ENCODE data around the gene COL25A1.
"Not testable (repeated sequence)": the region's sequence is repeated elsewhere in the genome, so short reads cannot be mapped to it uniquely, and the experiment has no call there.

COL25A1 gene

DNA sequence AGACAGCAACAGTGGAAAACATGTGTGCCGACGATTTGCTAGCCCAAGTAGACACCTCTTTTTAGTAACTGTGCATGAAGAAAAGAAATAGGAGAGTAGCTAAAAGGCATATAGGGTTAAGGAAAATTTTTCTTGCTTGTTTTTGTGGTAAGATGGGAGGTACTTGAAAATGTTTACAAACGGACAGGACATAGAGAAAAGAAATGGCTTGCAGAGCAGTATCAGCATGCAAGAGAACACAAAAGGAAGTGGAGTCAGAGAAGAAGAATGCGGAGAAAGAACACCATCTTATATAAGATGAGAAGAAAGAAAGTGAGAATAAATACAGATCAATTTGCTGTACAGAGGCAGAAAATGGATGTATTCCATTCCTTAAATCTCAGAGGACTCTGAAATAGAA, 275.9 kb downstream of the COL25A1 start:
- Mint-ChIP-seq H3K36me3 (no peaks in the 10 kb centered on the region), H3K4me3 (no peak overlapping the region), H3K27me3 (no peaks in the 10 kb centered on the region), H3K9me3 (peaks cover 6% of the 10 kb centered on the region), H3K27ac (no peak overlapping the region), H3K4me1 (no peaks in the 10 kb centered on the region)
- ATAC-seq, result no peak

DNA sequence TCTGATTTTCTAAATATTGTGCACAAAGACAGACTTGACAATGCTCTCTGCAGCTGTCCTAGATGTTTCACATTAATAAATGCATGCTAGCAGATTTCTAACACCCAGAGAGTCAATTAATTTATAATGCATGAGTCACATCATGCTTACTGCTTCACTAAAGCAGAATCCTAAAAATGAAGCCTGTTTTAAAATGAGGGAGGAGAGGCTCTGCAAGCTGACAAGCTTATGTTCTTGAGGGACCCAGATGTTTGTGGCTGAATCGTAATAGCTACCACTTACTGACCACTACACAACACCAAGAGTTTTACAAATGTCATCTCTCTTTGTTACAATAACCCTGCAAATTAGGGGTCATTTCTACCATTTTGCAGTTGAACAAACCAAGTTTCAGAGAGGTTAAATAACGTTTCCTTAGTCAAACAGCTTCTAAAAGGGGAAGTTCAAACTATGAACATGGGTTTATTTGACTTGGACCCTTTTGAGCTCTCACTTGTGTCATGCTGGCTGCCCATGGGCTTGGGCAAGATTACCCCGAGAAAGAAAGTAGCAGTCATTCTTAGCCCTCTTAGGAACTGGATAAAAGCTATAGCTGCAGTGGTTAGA, 276.9 kb downstream of the COL25A1 start:
- Mint-ChIP-seq H3K27ac (no peak overlapping the region), H3K4me1 (no peaks in the 10 kb centered on the region)

DNA sequence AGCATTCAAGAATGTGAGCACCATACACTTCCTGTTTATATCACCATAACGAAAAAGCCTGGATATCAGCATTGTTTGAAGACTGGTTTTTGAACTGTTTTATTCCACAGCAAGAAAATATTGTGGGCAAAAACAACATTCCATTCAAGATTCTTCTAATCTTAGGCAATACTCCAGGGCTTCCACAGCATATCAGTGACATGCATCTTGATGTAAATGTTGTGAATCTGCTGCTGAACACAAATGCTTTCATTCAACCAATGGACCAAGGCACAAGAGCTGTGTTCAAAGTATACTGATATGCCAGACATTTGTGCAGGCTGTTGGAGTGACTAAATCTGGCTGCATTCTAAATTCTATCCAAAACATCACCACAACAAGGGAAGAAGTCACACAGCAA, 279.5 kb downstream of the COL25A1 start:
- Mint-ChIP-seq H3K4me1 (no peaks in the 10 kb centered on the region), H3K4me3 (no peak overlapping the region), H3K36me3 (no peaks in the 10 kb centered on the region), H3K27me3 (no peaks in the 10 kb centered on the region), H3K9me3 (peaks cover 11% of the 10 kb centered on the region), H3K27ac (no peak overlapping the region)
- no peak for ATAC-seq

More for the DNA sequence above, 276.9 kb downstream of the COL25A1 start:
- Mint-ChIP-seq H3K4me3 (no peak overlapping the region), H3K27me3 (no peaks in the 10 kb centered on the region), H3K36me3 (no peaks in the 10 kb centered on the region), H3K9me3 (peaks cover 11% of the 10 kb centered on the region)
- ATAC-seq, result no peak

DNA sequence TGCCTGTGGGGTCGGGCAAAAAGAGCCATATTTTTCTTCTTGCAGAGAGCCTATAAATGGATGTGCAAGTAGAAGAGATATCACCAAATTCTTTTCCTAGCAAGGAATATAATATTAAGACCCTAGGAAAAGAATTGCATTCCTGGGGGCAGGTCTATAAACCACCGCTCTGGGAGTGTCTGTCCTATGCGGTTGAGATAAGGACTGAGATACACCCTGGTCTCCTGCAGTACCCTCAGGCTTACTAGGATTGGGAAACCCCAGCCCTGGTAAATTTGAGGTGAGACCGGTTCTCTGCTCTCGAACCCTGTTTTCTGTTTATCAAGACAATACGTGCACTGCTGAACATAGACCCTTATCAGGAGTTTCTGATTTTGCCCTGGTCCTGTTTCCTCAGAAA, 280.8 kb downstream of the COL25A1 start:
- H3K4me1 Mint-ChIP-seq, H3K4me3 Mint-ChIP-seq, ATAC-seq, H3K36me3 Mint-ChIP-seq, H3K27me3 Mint-ChIP-seq, H3K27ac Mint-ChIP-seq: not testable (repeated sequence)
- H3K9me3 Mint-ChIP-seq, result peaks cover 11% of the 10 kb centered on the region

DNA sequence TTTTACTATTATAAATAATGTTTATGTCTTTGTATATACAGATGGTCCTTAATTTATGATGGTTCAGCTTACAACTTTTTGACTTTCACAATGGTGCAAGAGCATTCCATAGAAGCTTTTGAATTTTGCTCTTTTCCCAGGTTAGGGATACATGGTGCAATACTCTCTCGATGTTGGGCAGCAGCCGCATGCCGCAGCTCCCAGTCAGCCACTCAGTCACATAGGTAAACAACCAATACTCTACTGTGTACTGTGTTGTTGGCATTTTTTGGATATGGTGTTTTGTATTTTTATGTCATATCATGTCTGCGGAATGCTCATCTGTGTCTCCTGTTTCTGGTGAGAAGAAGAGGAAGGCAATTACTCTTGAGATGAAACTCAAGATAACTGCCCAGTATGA, 281.6 kb downstream of the COL25A1 start:
- Mint-ChIP-seq H3K4me1 (no peaks in the 10 kb centered on the region), H3K27ac (no peak overlapping the region), H3K27me3 (no peaks in the 10 kb centered on the region), H3K36me3 (no peaks in the 10 kb centered on the region), H3K4me3 (no peak overlapping the region), H3K9me3 (peaks cover 11% of the 10 kb centered on the region)
- ATAC-seq, result no peak

DNA sequence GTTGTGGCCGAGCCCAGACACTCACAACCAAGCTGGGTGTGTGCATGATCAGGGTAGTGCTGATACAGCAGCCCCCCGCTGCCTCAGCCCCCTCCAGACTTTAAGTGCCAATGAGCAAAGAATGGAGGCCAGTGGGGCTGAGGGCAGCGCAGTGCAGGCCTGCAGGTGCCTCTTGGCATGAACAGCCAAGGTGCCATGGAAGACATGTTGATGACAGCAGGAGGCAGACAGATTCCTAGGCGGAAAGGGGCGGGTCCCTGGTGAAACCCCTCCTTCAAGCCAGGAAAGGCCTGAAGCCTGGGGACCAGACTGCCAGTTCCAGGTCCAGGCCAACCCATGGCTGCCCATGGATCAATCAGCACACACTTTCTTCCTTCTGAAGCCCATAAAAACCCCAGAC, 286.3 kb downstream of the COL25A1 start:
- ATAC-seq, result no peak
- Mint-ChIP-seq H3K4me3 (no peak overlapping the region), H3K27ac (no peak overlapping the region)

DNA sequence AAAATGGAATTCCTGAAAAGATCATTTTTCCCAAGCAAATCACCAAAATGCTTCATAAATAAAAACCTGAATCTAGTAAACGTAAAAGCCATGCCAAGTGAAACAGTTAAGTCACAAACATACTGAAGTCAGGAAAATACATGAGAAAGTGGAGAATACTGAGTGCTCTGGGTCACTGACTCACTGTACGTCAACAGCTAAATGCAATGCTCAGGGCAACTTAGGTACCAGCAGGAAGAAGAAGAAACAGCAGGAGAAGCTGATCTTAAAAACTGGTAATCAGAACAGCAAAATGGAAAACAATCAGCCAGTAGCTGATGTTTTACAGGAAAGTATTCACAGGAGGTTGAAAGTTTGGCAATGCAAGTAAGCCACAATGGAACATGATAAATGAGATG, 287.0 kb downstream of the COL25A1 start:
- no peak for ATAC-seq
- H3K4me3 Mint-ChIP-seq, result no peak overlapping the region

More for the DNA sequence above, 286.3 kb downstream of the COL25A1 start:
- peaks cover 4% of the 10 kb centered on the region for H3K9me3 Mint-ChIP-seq
- H3K4me1 Mint-ChIP-seq, result no peaks in the 10 kb centered on the region
- no peaks in the 10 kb centered on the region for H3K27me3 Mint-ChIP-seq
- H3K36me3 Mint-ChIP-seq, result no peaks in the 10 kb centered on the region

DNA sequence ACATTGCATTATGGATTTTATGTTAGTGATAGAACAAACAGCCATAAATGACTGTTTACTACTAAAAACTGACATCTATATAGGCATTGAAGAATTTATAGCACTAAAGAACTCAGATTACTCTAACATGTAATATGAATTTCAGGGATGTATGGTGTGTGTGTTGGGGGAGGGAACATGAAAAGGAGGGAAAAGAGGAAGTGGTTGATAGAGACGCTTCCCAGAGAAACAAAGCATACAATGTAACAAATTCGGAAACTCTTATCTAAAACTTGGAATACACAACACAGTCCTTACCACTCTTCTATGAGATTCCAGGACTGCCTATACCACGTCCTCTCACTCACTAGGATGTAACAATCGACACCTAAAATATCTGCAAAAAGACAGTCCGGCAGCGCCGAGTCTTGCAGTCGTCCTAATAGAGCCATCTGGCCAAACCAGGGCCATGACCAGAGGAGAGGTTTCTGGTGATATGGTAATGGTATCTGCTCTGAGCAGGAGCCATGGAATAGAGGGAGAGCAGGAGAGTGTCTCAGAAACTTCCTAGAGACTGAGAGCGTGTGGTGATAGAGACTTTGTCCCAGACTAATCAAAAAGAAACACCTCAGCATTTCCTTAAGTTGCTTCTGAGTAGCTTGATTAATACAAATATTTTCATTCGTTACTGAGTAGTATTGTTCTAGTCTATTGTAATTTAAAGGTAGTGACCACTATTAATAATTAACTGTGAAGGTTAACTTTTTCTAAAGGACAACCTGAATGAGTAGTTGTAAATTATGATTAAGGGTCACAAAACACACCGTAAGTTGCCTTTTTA, 287.7 kb downstream of the COL25A1 start:
- no peak for ATAC-seq
- no peak overlapping the region for H3K4me3 Mint-ChIP-seq
- no peaks in the 10 kb centered on the region for H3K36me3 Mint-ChIP-seq

More for the DNA sequence above, 287.0 kb downstream of the COL25A1 start:
- Mint-ChIP-seq H3K27ac (no peak overlapping the region), H3K9me3 (no peaks in the 10 kb centered on the region), H3K36me3 (no peaks in the 10 kb centered on the region), H3K27me3 (no peaks in the 10 kb centered on the region), H3K4me1 (no peaks in the 10 kb centered on the region)

DNA sequence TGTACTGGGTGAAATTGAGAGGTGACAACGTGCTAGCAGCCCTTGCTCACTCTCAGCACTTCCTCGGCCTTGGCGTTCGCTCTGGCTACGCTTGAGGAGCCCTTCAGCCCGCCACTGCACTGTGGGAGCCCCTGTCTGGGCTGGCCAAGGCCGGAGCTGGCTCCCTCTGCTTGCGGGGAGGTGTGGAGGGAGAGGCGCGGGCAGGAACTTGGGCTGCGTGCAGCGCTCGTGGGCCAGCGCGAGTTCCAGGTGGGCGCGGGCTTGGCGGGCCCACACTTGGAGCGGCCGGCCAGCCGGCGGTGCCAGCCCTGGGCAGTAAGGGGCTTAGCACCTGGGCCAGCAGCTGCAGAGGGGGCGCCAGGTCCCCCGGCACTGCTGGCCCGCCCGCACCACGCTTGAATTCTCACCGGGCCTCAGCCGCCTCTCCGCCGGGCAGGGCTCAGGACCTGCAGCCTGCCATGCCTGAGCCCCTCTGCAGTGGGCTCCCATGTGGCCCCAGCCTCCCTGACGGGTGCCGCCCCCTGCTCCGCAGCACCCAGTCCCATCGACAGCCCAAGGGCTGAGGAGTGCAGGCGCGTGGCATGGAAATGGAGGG, 290.1 kb downstream of the COL25A1 start:
- Mint-ChIP-seq H3K36me3 (no peaks in the 10 kb centered on the region), H3K4me1 (no peaks in the 10 kb centered on the region), H3K27me3 (no peaks in the 10 kb centered on the region), H3K9me3 (no peaks in the 10 kb centered on the region), H3K27ac (no peak overlapping the region), H3K4me3 (no peak overlapping the region)
- ATAC-seq, result no peak

More for the DNA sequence above, 287.7 kb downstream of the COL25A1 start:
- no peaks in the 10 kb centered on the region for H3K9me3 Mint-ChIP-seq
- no peak overlapping the region for H3K27ac Mint-ChIP-seq
- no peaks in the 10 kb centered on the region for H3K4me1 Mint-ChIP-seq
- H3K27me3 Mint-ChIP-seq, result no peaks in the 10 kb centered on the region

DNA sequence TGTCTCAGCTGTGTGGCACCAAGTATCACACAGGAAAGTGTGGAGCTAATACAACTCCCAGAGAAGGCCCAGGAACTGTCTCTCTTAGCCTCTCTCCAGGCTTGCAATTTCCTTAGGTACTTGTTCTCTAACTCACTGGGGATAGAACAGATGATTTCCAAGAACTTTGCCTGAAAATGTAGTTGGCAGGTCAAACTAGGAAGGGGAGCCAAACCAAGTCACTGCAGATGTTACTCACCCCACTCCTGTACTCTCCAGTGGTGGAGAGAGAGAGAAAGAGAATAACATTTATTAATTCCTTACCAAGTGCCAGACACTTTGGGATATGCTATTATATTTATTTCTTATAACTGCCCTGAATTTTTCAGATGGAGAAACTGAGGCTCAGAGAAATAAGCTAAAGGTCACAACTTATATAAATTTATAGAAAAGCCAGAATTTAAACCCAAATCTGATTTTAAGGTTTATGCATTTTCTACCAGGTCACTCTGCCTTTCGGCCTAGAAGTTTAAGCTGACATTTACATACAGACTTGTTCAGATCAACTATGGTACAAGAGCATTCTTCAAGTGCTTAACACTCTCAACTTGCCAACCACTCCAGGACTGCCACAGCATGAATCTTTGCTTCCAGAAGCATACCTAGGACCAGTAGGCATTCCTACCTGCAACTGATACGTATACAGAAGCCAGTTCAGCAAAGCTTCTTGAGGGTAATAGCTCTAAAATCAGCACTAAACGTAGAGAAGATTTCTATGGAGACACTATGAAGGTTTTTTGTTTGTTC, 291.0 kb downstream of the COL25A1 start:
- H3K4me1 Mint-ChIP-seq, result no peaks in the 10 kb centered on the region
- H3K9me3 Mint-ChIP-seq, result no peaks in the 10 kb centered on the region
- H3K27ac Mint-ChIP-seq, result no peak overlapping the region
- no peaks in the 10 kb centered on the region for H3K27me3 Mint-ChIP-seq
- no peak for ATAC-seq
- H3K4me3 Mint-ChIP-seq, result no peak overlapping the region
- H3K36me3 Mint-ChIP-seq, result no peaks in the 10 kb centered on the region

DNA sequence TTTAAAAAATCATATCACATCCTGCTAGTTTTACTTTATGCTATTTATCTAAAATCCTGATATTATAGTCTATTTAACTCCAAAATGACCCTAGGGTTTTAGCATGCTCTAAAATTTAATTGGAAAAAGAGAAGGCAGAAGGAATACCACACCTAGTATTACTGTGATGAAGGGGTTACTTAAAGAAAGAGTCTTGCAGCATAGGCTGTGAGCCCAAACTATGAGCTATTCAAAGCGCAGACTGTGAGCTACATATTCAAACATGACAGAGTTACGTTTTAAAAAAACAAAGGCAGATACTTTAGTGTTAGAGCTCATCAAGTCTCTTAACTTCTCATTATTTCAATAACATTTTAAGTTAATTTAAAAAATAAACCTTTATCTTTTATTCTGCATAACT, 291.9 kb downstream of the COL25A1 start:
- H3K27ac Mint-ChIP-seq, result no peak overlapping the region
- no peaks in the 10 kb centered on the region for H3K36me3 Mint-ChIP-seq
- no peak overlapping the region for H3K4me3 Mint-ChIP-seq
- ATAC-seq, result no peak
- no peaks in the 10 kb centered on the region for H3K4me1 Mint-ChIP-seq
- H3K27me3 Mint-ChIP-seq, result no peaks in the 10 kb centered on the region
- H3K9me3 Mint-ChIP-seq, result no peaks in the 10 kb centered on the region

DNA sequence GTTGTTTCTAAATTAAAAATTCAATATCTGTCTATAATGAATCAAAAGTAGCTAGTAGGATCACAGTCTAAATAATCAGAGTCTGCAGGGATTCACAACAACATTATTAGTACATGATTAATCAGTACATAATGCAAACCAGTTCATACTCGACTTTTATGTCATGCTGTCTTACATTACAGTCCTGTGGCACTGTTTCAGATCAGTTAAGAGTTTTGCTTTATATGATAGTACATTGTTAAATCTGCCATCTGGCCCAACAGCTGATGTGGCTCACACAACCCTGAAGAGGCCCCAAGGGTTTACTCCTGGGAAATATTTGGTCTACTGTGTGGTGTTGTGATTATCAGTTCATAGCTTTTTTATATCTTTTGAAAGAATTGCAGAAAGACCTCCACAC, 292.5 kb downstream of the COL25A1 start:
- Mint-ChIP-seq H3K4me3 (no peak overlapping the region), H3K27me3 (no peaks in the 10 kb centered on the region), H3K27ac (no peak overlapping the region), H3K36me3 (no peaks in the 10 kb centered on the region), H3K4me1 (no peaks in the 10 kb centered on the region), H3K9me3 (no peaks in the 10 kb centered on the region)
- no peak for ATAC-seq

DNA sequence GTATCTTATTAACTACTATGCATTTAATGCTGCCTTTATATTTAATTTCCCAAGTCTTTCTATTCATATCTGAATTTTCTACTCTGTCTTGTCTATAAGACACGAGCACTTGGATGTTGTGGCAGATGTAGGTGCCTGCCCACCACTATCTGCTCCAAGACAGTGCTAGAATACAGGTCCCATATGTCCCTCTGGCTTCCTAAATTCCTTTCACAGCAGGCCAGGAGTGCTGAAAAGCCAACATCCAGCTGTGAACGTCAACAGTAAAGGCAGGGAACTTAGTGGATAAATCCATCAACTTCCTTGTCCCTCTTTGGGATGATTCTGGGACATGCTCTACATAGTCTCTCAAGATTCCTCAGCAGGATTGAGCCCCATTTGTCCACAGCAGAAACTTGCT, 294.5 kb downstream of the COL25A1 start:
- no peak overlapping the region for H3K27ac Mint-ChIP-seq
- H3K27me3 Mint-ChIP-seq, result no peaks in the 10 kb centered on the region
- H3K9me3 Mint-ChIP-seq, result peaks cover 5% of the 10 kb centered on the region
- H3K36me3 Mint-ChIP-seq, result no peaks in the 10 kb centered on the region
- H3K4me3 Mint-ChIP-seq, result no peak overlapping the region
- ATAC-seq, result no peak
- no peaks in the 10 kb centered on the region for H3K4me1 Mint-ChIP-seq

DNA sequence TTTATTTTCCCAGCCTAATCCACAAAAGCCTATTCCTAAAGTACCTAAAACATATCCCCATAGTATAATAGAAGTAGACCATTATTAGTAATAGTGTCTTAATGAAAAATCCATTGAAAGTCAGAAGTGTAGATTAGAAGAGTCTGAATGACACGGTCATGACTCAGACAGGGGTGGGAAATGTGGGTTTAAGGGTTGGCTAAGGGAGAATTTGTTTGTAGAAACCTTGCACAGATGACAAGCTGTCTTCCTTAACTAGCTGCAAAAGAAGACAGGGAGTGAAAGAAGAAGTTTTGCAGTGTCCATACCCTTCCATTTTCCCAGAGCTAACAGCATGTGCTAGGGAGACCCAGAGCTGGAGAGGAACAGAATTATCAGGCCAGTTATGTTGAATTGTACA, 296.9 kb downstream of the COL25A1 start:
- Mint-ChIP-seq H3K4me1 (no peaks in the 10 kb centered on the region), H3K9me3 (peaks cover 5% of the 10 kb centered on the region), H3K36me3 (no peaks in the 10 kb centered on the region), H3K27ac (no peak overlapping the region), H3K27me3 (no peaks in the 10 kb centered on the region), H3K4me3 (no peak overlapping the region)
- no peak for ATAC-seq

DNA sequence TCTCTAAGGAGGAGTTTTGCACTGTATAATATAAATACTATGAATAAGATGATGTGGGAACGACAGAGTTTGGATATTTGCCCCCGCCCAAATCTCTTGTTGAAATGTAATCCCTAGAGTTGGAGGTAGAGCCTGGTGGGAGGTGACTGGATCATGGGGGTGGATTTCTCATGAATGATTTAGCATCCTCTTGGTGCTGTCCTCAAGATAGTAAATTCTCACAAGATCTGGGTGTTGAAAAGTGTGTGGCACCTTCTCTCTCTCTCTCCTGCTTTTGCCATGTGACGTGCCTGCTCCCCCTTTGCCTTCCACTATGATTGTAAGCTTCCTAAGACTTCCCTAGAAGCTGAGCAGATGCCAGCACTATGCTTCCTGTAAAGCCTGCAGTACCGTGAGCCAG, 298.0 kb downstream of the COL25A1 start:
- no peak for ATAC-seq
- H3K4me3 Mint-ChIP-seq, result no peak overlapping the region
- H3K4me1 Mint-ChIP-seq, result no peaks in the 10 kb centered on the region
- no peaks in the 10 kb centered on the region for H3K36me3 Mint-ChIP-seq
- H3K27ac Mint-ChIP-seq, result no peak overlapping the region
- H3K27me3 Mint-ChIP-seq, result no peaks in the 10 kb centered on the region
- H3K9me3 Mint-ChIP-seq, result peaks cover 5% of the 10 kb centered on the region

Data from stimulated activated memory B cell treated with anti-CD40 and anti-IgM and Interleukin-4, amounts not matched to agents 10 μg/mL and 1 μg/mL and 100 μg/mL, for 72 hours (primary cell).